ENCODE results near the gene PANK4.

Gene PANK4

GRCh38 chr1:2493691-2494322, 32.6 kb downstream of the PANK4 start:
- TF ChIP-seq TSHZ2 (CRISPR knock-in tag; IDR thresholded peaks at IDR 0.05) (no peak), POU6F1 (CRISPR knock-in tag; IDR thresholded peaks at IDR 0.05; ENCODE audit: borderline replicate concordance, low read depth) (no peak), PATZ1 (CRISPR knock-in tag; IDR thresholded peaks at IDR 0.05; ENCODE audit: borderline replicate concordance) (no peak), BACH2 (CRISPR knock-in tag; IDR thresholded peaks at IDR 0.05; ENCODE audit: borderline replicate concordance) (no peak), TOX (CRISPR knock-in tag; IDR thresholded peaks at IDR 0.05; ENCODE audit: borderline replicate concordance) (no peak), ZNF70 (CRISPR knock-in tag; IDR thresholded peaks at IDR 0.05) (no peak), GLIS3 (CRISPR knock-in tag; IDR thresholded peaks at IDR 0.05) (no peak), ZFP30 (CRISPR knock-in tag; IDR thresholded peaks at IDR 0.05) (no peak), PPARA (CRISPR knock-in tag; IDR thresholded peaks at IDR 0.05; ENCODE audit: borderline replicate concordance) (no peak)
- ATAC-seq, result no peak

- no peak for ATAC-seq
- TF ChIP-seq ZFP3 (CRISPR knock-in tag; IDR thresholded peaks at IDR 0.05), result no peak
- no peak for TF ChIP-seq TSHZ2 (CRISPR knock-in tag; IDR thresholded peaks at IDR 0.05)
- TF ChIP-seq OSR1 (CRISPR knock-in tag; IDR thresholded peaks at IDR 0.05), result no peak
- no peak for TF ChIP-seq RARB (CRISPR knock-in tag; IDR thresholded peaks at IDR 0.05)
- TF ChIP-seq ZNF70 (CRISPR knock-in tag; IDR thresholded peaks at IDR 0.05), result no peak
- no peak for TF ChIP-seq TOX (CRISPR knock-in tag; IDR thresholded peaks at IDR 0.05; ENCODE audit: borderline replicate concordance)
- TF ChIP-seq CREB5 (CRISPR knock-in tag; IDR thresholded peaks at IDR 0.05; ENCODE audit: low read depth), result no peak
- TF ChIP-seq POU6F1 (CRISPR knock-in tag; IDR thresholded peaks at IDR 0.05; ENCODE audit: borderline replicate concordance, low read depth), result no peak
- TF ChIP-seq ZFP30 (CRISPR knock-in tag; IDR thresholded peaks at IDR 0.05), result no peak
- TF ChIP-seq TCF4 (CRISPR knock-in tag; IDR thresholded peaks at IDR 0.05; ENCODE audit: borderline replicate concordance), result no peak
- no peak for TF ChIP-seq PPARA (CRISPR knock-in tag; IDR thresholded peaks at IDR 0.05; ENCODE audit: borderline replicate concordance)
- TF ChIP-seq GLIS3 (CRISPR knock-in tag; IDR thresholded peaks at IDR 0.05), result no peak
- TF ChIP-seq CSRNP3 (CRISPR knock-in tag; IDR thresholded peaks at IDR 0.05), result no peak
- TF ChIP-seq CSDC2 (CRISPR knock-in tag; IDR thresholded peaks at IDR 0.05), result no peak
- TF ChIP-seq BACH2 (CRISPR knock-in tag; IDR thresholded peaks at IDR 0.05; ENCODE audit: borderline replicate concordance), result no peak
- no peak for TF ChIP-seq ARNTL (CRISPR knock-in tag; IDR thresholded peaks at IDR 0.05; ENCODE audit: borderline replicate concordance, low read depth)
- no peak for TF ChIP-seq ZNF8 (CRISPR knock-in tag; IDR thresholded peaks at IDR 0.05)
Observed at GRCh38 chr1:2493218-2493617, 33.2 kb downstream of the PANK4 start.

Data from SK-N-SH treated with all-trans-retinoic acid at 6 μM for 48 hours (cell line).